22Rv1 (cell line): ENCODE data around the gene PRKAR1B.

Experiments
- H3K27ac ChIP-seq: fragments of 450-650 bp; 2 replicates; pipeline ENCODE4 v1.5.1; 2017
- CTCF ChIP-seq: fragments of 450-650 bp; IDR thresholded peaks from 2 replicates; pipeline ENCODE4 v1.5.1; 2017; ENCODE audit warnings: mild to moderate bottlenecking
- ZFX ChIP-seq: fragments of 450-650 bp; IDR thresholded peaks from 2 replicates; pipeline ENCODE4 v1.6.1; 2017; ENCODE audit warnings: antibody characterized with exemption, borderline replicate concordance

PRKAR1B gene

GRCh38 chr7:583410-584121, 143.5 kb downstream of the PRKAR1B start:
- no peak overlapping the region for H3K27ac ChIP-seq
- TF ChIP-seq CTCF (no peak), ZFX (no peak)

DNA sequence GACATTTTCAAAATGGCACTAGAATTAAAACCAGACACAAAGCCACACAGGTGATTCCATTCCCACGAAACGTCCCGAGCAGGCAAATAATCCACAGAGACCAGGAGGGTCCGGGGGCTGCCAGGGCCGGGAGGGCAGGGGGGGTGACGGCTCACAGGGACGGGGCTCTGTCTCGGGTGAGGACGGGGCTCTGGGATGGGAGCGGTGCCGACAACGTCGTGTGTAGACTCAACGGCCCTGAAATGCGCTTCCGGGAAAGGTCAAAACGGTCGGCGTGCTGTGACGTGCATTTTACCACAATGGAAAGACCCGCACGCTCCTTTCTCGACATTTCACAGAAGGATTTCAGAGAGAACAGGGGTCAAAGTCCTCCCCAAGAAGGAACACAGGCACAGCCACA, 144.2 kb downstream of the PRKAR1B start:
- no peak overlapping the region for H3K27ac ChIP-seq
- TF ChIP-seq CTCF (no peak), ZFX (no peak)

- TF ChIP-seq CTCF: no peak
- no peak for TF ChIP-seq ZFX
- H3K27ac ChIP-seq: no peak overlapping the region
These were observed 144.8 kb downstream of the PRKAR1B start for GRCh38 chr7:582081-582835.

GRCh38 chr7:578386-578785, 148.7 kb downstream of the PRKAR1B start:
- no peak overlapping the region for H3K27ac ChIP-seq
- TF ChIP-seq ZFX (no peak), CTCF (no peak)

- TF ChIP-seq ZFX: no peak
- no peak for TF ChIP-seq CTCF
- H3K27ac ChIP-seq: no peak overlapping the region
These were observed 149.2 kb downstream of the PRKAR1B start for GRCh38 chr7:577741-578370.

GRCh38 chr7:577278-577665, 149.8 kb downstream of the PRKAR1B start:
- no peak overlapping the region for H3K27ac ChIP-seq
- TF ChIP-seq ZFX (no peak), CTCF (no peak)

DNA sequence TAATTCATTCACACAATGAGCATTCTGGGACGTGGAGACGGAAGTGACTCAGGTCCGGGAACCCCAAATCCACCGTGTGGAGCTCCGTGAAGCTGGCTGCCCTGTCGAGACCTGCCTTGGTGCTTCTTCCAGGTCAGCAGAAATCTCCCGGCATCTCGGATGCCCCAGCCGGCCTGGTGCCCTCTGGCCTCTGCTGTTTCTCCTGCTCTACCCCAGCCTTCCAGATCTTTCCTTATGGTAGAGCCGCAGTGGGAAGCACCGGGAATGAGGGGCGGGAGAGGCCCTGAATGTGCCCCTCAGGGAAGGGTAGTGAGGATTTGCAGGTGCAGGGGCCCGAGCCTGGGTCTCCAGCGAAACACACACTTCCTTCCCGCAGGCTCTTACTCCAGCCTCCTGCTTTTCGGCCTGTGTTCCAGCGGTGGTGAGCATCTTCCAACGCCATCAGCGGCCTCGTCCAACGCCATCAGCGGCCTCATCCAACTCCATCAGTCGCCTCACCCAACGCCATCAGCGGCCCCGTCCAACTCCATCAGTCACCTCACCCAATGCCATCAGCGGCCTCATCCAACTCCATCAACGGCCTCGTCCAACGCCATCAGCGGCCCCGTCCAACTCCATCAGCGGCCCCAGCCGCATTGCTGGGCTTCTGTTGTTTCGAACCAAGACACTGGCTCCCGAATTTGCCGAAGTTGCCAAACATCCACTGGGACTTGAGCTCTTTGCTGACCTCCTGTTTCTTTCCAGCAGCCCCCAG, 150.4 kb downstream of the PRKAR1B start:
- no peak overlapping the region for H3K27ac ChIP-seq
- TF ChIP-seq ZFX (no peak), CTCF (no peak)
